Nephron progenitor cell (in vitro differentiated cells): ENCODE data around the gene MCCC1.

Source experiments
- DNase-seq: peaks from one replicate; pipeline ENCODE4 v3.0.0; 2021
- H3K27ac Mint-ChIP-seq: 2 replicates; pipeline ENCODE4 v1.8.0; 2021; ENCODE audit warnings: mild to moderate bottlenecking, moderate library complexity, mixed read lengths
- H3K27me3 Mint-ChIP-seq: 2 replicates; pipeline ENCODE4 v1.8.0; 2021; ENCODE audit warnings: mild to moderate bottlenecking, low read depth, mixed read lengths; ENCODE audit not compliant: poor library complexity
- H3K36me3 Mint-ChIP-seq: 2 replicates; pipeline ENCODE4 v1.8.0; 2021; ENCODE audit warnings: low read depth, mixed read lengths
- H3K4me1 Mint-ChIP-seq: 2 replicates; pipeline ENCODE4 v1.8.0; 2021; ENCODE audit warnings: mixed read lengths
- H3K4me3 Mint-ChIP-seq: 2 replicates; pipeline ENCODE4 v1.8.0; 2021; ENCODE audit warnings: mild to moderate bottlenecking, moderate library complexity, mixed read lengths
- H3K9me3 Mint-ChIP-seq: 2 replicates; pipeline ENCODE4 v1.8.0; 2021; ENCODE audit warnings: mild to moderate bottlenecking, moderate library complexity, mixed read lengths
- CTCF ChIP-seq: fragments of 200-600 bp; sonication (generic); IDR thresholded peaks from 2 replicates; pipeline ENCODE4 v1.5.0; 2021; ENCODE audit warnings: antibody characterized with exemption

MCCC1 gene

GRCh38 chr3:182969853-182970252 is 129.4 kb downstream of the MCCC1 start:
- H3K27ac Mint-ChIP-seq: no peak overlapping the region

GRCh38 chr3:182969277-182969676 is 130.0 kb downstream of the MCCC1 start:
- TF ChIP-seq CTCF: no peak
- peaks cover 44% of the 10 kb centered on the region for H3K4me1 Mint-ChIP-seq
- peaks cover 22% of the 10 kb centered on the region for H3K36me3 Mint-ChIP-seq
- DNase-seq: no peak
- no peaks in the 10 kb centered on the region for H3K9me3 Mint-ChIP-seq
- no peak overlapping the region for H3K4me3 Mint-ChIP-seq
- H3K27me3 Mint-ChIP-seq: no peaks in the 10 kb centered on the region
- peak overlapping the region; percentile 34 for H3K27ac Mint-ChIP-seq

More at GRCh38 chr3:182969853-182970252, 129.4 kb downstream of the MCCC1 start:
- TF ChIP-seq CTCF: no peak
- DNase-seq: no peak
- H3K36me3 Mint-ChIP-seq: peaks cover 19% of the 10 kb centered on the region
- H3K27me3 Mint-ChIP-seq: no peaks in the 10 kb centered on the region
- H3K4me1 Mint-ChIP-seq: peaks cover 47% of the 10 kb centered on the region
- no peaks in the 10 kb centered on the region for H3K9me3 Mint-ChIP-seq
- H3K4me3 Mint-ChIP-seq: no peak overlapping the region

- TF ChIP-seq CTCF: no peak
- Mint-ChIP-seq H3K4me3 (no peak overlapping the region), H3K36me3 (peaks cover 32% of the 10 kb centered on the region), H3K27ac (no peak overlapping the region), H3K27me3 (no peaks in the 10 kb centered on the region), H3K9me3 (no peaks in the 10 kb centered on the region), H3K4me1 (peaks cover 44% of the 10 kb centered on the region)
- DNase-seq: no peak
Observed at GRCh38 chr3:182967218-182968204, 131.8 kb downstream of the MCCC1 start.

- no peak for DNase-seq
- Mint-ChIP-seq H3K9me3 (no peaks in the 10 kb centered on the region), H3K4me1 (peaks cover 30% of the 10 kb centered on the region), H3K27me3 (no peaks in the 10 kb centered on the region), H3K36me3 (peaks cover 41% of the 10 kb centered on the region), H3K4me3 (no peak overlapping the region), H3K27ac (no peak overlapping the region)
- TF ChIP-seq CTCF: no peak
Observed at GRCh38 chr3:182965861-182966366, 133.4 kb downstream of the MCCC1 start.
